ENCODE data around the gene P2RX1.

P2RX1 gene

GRCh38 chr17:3905017-3905520 lies 11.2 kb downstream of the P2RX1 start:
- DNase-seq (ENCODE audit: low read depth) = no peak

GRCh38 chr17:3904501-3904900 lies 11.8 kb downstream of the P2RX1 start:
- DNase-seq (ENCODE audit: low read depth) = no peak

- DNase-seq (ENCODE audit: low read depth) = no peak
Observed at GRCh38 chr17:3903881-3904290, 12.4 kb downstream of the P2RX1 start.

DNA sequence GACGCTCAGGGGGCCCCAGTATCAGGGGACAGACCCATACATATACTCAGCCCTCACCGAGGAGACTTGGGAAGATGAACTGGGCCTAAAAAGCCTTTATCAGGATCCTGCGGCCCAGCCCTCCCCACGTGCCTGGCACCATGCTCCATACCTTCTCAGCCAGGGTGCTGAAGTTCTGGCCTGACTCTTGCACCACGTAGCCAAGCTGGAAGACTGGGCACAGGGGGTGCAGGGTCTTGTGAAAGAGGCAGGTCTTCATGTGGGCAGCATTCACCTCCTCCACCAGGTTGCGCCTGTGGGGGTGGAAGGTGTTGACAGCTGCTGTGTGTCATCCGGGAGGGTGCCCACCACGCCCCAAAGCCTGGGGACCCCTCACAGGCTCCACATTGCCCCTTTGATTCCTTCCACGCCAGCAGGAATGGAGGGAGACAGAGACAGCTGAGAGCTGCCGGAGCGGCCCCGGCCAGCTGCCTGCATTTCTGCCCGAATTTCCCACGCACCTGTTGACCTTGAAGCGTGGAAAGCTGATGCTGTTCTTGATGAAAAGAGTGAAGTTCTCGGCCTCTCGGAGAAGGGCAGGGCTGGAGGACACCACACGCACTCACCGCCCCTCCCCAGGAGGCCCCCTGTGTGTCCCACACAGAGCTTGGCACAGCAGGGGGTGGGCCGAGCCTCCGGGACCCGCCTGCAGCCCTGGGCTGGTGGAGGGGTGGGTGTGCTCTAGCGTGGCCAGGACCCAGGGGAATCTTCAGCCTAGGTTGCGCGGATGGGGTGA lies 13.0 kb downstream of the P2RX1 start:
- no peak for DNase-seq (ENCODE audit: low read depth)

DNA sequence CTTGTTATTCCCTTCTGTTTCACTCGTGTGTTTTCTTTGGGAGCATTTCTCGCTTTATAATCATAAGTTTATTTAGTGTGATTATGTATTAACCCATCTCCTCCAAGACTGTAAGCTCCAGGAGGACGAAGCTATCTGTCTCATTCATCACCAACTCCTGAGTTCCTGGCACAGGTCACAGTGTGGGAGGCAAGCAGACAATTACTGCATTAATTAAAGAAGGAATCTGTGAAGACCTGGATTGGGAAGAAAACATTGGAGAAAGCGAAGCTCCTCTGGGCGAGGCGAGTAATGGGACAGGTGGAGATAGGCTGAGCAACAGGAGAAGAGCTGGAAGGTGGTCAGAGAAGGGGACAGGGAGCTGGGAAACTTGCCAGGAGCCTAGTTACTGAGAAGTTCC lies 15.6 kb downstream of the P2RX1 start:
- DNase-seq (ENCODE audit: low read depth) = no peak

DNA sequence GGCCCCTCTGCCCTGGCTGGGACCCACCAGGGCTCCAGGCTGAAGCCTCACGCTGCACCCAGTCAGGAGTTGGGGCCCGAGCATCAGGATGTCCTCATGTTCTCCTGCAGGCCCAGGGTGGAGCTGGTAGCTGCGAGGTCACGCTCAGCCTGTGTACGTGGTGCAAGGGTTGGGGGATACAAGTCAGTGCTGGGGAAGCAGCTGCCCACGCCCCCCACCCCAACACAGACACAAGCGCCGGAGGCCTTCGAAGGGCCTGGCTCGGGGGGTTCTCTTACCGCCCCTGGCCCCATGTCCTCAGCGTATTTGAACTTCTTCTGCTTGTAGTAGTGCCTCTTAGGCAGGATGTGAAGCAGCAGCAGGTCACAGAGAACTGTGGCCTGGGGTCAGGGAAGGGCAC lies 18.5 kb downstream of the P2RX1 start:
- no peak for DNase-seq (ENCODE audit: low read depth)

GRCh38 chr17:3896968-3897235 lies 19.4 kb downstream of the P2RX1 start:
- no peak for DNase-seq (ENCODE audit: low read depth)

DNA sequence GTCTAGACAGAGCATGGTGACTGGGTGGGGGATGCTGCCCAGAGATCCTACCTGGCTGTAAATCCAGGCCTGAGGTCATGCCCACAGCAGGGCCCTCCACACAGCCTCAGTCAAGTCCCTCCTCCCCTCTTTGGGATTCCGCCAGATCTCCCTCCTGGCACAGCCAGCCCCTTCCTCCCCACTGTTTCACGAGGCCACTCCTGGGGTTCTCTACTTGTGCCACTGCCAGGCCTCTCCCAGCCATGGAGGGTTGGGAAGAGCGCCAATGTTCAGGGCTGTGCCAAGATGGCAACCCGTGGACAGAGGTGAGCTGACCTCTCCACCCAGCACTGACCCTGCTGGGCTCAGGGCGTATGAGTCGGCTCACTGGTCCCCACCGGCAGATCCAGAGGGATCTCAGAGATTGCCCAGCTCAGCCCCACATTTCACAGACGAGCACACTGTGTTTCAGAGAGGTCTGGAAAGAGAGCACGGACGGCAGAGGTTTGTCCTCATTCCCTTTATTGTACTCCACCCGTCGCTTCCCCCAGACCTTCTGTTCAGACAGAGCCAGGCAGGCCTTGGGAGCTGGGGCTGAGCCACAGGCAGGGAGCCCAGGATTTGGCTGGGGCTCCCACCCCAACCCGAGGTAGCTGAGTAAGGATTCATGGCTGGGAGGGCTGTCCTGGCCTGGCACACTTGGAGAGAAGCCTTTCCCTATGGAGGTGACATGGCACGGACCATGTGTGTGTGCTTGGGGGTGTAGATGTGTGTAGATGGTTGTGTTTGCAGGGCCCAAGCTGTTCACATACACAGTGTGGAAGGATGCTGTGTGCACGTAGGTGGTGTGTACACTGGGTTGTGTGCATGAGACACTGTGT lies 19.9 kb downstream of the P2RX1 start:
- no peak for DNase-seq (ENCODE audit: low read depth)

DNA sequence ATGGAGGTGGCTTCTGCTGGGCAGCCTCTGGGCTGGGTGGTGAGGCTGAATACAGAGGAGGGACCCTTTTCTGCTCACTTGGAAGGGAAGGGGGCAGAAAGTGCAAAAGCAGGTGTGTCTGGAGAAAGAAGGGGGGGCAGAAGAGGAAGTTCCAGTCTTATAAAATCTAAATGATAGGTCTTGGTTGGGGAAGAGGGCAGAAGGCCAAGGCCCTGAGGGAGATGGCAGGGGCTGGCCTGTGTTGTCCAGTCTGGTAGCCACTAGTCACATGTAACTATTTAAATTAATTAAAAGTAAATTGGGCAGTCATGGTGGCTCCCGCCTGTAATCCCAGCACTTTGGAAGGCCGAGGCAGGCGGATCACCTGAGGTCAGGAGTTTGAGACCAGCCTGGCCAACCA lies 20.9 kb downstream of the P2RX1 start:
- no peak for DNase-seq (ENCODE audit: low read depth)

DNA sequence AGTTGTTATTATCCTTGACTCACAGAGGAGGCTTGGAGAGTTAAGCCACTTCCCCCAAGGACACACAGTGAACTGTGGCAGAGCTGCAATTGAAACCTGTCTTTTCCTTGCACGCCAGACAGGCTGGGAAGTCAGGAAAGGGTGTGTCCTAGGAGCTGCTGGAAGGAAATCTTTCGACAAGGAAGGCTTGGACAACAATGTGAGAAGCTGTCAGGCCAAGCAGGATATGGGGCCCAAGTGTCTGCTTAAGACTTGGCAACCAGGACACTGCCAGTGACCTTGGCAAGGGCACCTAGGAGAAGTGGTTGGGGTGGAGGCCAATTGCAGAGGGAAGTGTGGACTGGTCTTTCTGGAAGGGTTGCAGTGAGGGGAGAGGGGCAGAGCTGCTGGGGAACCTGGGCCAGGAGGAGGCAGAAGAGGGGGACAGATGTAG lies 21.3 kb downstream of the P2RX1 start:
- no peak for DNase-seq (ENCODE audit: low read depth)

DNA sequence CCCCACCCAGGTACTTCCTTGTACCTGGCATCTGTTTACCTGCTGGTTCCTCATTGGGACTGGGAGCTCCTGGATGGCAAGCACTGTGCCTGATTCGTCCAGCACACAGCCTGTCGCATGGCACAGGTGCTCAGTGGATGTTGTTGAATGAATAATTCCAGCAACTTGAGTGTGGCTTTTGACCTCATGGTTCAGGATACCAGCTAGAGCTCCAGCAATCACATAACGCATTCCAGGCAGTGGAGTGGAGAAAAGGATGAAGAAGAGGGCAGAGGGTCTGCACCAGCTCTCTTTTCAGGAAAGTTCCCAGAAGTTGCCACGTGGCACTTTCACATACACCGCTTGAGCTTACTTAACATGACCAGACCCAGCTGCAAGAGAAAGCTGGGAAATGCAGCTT lies 22.1 kb downstream of the P2RX1 start:
- DNase-seq (ENCODE audit: low read depth) = no peak

DNA sequence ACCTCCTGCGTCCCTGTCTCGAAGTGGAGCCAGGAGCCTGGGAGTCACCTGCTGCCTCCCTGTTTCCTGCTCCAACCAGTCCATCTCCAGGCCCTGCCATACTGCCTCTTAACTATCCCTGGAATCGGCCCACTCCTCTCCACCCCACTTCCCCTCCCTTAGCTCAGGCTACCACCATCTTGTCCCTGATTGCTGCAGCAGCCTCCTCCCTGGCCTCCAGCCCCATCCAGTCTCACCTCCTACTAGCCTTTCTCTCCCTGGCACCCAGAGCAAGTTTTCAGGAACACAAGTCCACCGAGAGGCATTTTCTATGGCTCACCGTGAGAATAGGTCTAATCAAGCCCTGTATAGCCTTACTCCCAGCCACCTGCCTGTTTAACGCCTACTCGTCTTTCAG lies 22.5 kb downstream of the P2RX1 start:
- DNase-seq (ENCODE audit: low read depth) = no peak

GRCh38 chr17:3893003-3893719 lies 23.1 kb downstream of the P2RX1 start, which contains the start of gene CAMKK1:
Gene CAMKK1, minus strand, starts transcription at chr17:3893053. Its CDS starts 7,366 bp downstream, at chr17:3885687.
- DNase-seq (ENCODE audit: low read depth) = peak; percentile 76

DNA sequence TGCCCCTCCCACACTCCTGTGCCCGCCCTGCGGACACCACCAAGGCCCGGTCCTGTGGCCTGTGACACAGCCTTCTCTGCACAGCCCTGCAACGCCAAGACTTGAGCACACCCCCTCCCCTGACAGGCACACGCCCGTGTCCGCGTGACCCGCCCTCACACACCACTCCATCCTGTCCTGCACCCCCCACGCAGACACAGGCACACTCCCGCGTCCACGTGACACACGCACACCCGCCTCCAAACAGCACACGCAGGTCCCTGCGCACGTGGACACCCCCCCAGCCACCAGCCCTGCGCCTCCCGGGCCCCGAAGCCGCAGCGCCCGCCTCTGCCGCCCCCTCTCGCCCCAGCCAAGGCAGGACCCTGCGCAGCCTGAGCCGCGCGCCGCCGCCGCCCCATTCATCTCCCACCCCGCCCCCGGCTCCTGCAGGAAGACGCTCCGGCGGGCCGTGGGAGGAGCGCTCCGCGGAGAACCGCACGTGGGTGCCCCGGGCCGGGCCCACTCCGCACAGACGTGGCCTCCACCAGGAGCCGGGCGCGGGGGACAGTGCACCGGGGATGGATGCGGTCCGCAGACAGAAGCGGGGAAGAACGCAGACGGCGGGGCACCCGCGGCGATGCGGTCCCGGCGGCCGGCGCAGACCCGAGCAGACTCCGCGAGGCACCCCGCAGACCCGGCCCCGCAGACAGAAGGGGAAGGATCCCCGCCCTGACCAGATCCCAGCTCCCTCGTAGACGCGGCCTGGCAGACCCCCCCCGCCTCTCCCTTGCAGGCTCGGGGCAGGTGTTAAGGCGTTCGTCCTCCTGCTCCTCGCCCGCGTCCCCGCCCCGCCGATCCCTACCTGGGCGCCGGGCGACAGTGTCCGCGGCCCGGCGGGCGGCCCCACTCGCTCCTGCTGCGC lies 23.9 kb downstream of the P2RX1 start:
- DNase-seq (ENCODE audit: low read depth) = peak; percentile 34

DNA sequence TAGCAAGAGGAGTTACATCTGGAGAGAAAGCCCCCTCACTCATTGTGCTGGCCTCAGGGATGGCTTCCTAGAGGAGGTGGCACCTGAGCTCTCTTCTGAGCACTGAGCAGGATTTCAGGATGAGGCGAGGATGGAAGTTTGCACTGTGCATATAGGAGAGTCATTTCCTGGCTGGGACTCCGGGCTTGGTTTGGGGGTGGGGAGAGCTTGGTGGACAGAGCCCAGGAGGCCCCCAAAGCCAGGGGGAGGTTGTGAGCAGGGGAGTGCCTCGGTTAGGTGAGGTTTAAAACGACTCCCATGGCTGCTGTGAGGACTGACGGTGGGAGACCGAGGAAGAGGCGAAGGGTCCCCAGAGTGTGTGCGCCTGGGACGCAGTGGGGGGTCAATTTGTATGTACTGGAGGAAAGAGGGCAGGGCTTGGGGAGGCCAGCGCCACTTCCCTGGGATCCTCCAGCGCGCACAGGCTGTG lies 24.6 kb downstream of the P2RX1 start:
- no peak for DNase-seq (ENCODE audit: low read depth)

DNA sequence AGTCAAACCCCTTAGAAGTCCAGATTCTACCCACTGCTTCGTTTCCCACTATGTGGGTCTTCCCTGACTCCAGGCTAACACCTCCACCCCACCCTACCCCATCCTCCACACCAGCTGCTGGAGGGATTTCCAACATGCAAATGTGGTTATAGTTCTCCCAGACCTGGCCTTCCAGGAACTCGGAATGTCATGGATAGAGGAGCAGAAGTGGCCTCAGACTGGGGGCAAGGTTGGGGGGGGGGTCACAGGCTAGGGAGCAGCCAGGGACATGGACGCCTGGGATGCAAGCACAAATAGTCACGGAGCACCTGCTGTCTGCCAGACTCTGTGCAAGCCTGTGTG lies 25.4 kb downstream of the P2RX1 start:
- DNase-seq (ENCODE audit: low read depth) = no peak

GRCh38 chr17:3890082-3890877 lies 26.0 kb downstream of the P2RX1 start:
- no peak for DNase-seq (ENCODE audit: low read depth)

DNA sequence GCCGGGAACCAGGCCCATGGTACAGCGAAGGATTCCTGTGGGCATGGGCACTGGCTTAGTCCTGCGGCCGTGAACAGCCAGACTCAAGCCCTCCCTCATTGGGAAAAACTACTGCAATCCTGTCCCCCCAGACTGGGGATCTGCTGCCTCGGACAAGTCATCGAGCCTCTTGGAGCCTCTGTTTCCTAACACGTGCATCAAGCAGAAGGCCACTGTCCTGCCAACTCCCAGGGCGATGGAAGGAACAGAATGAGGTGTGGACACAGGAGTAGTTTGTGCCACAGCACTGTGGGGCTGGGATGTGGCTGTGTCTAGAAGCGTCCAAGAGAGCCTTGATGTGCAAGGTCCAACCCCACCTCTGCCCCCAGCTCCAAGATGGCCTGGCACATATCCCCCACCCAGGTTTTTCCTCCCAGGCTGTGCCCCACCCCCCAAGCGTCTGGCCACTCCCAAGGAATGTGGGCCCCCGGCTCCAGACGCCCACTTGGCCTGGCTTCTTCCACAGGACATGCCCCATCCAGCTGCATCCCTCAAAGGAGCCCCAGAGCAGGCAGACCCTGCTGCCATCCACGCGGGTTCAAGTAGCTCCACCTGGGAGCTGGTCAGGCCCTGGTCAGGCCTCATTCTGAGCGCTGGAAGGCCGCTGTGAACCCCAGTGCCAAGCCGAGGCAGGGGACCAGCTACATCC lies 26.8 kb downstream of the P2RX1 start:
- DNase-seq (ENCODE audit: low read depth) = no peak

DNA sequence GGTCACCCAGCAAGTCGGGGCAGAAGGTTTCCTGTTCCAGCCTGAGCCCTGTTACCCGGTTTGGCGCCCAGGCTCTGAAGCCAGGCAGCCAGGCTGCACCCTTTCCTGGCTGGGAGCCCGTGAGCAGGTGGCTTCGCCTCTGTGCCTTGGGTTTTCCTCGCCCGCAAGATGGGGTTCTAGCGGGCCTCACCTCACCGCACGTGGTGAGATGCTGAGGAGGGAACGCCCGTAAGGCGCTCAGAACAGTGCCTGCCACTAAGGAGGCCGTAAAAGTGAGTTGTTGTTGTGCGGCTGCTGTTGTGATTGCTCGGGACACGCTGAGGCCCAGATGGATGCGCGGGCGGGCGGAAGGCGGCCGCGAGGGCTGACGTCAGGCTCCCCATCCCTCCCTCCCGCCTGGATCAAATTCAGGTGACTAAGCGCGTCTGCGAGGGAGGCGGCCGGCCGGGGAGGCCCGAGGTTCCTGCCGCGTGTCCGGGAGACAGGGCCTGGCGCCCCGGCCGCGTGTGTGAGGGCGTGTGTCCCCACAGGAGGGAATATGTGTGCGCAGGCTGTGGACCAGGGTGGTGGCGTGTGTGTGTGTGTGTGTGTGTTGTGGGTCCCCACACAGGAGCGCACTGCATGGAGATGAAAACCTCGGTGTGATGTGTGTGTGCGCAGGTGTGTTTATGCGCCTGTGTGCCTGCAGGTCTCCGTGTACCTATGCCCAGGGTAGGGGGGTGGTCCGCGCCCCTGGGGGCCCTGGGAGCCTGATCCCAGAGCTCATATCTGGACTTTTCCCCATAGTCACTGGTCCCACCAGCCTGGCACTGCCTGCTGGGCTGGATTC lies 27.7 kb downstream of the P2RX1 start:
- DNase-seq (ENCODE audit: low read depth) = no peak
